Activated CD8-positive, alpha-beta memory T cell treated with anti-CD3 and anti-CD28 coated beads for 24 hours (primary cell): ENCODE results near the gene MYO18B.

Experiments
- DNase-seq: peaks from one replicate; pipeline ENCODE4 v3.0.0-alpha.2; 2020

Gene MYO18B

DNA sequence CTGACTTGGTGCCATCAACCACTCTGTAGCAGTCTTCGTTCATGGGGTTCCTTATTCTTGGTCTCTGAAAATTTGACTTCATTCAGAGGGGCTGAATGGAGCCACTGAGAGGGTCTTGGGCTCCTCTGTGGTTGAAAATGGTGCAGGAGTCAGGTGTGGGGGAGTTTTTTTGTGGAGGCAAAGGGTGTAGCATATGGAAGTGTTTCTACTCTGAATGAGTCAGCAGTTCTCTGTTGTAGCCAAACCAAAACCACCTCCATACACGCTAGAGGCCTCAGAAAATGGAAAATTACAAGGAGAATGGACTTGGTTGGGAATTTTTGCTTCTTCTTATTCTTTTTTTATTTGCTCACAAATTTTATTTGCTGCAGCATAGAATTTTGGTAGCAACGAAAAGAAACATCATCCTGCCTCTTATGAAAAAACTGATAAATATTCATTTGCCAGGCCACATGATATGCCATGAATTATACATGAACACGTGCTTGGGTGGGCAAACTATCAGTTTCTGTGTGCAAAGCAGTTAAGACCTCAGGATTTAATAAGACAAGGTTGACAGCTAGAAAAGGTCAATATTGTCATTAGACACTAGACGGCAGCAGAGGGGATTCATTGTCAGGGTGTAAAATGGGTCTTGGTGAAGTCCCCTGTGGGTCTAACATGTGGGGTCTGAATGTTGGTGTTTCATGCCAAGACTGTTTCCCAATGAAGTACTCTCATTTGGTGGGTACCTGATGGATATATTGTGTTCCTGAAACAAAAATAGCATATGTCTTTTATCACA lies 111.7 kb downstream of the MYO18B start:
- no peak for DNase-seq

DNA sequence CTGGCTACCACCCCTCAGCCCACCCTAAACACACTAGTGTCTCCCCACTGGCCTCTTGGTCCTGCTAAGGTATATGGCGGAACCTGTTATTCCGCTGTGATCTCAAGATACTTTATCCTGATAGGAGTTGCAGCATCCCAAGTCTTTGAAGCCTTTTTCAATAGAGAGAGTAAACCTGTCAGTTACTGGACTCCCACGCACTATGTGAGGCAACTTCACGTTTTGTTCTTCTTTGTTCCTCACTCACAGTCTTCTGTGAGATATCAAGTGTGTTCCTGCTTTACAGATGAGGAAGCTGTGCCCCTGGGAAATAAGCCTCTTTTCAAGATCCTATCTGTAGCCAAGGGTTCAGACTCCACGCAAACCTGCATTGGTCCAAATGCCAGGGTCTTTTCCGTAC lies 127.8 kb downstream of the MYO18B start:
- DNase-seq, result no peak

DNA sequence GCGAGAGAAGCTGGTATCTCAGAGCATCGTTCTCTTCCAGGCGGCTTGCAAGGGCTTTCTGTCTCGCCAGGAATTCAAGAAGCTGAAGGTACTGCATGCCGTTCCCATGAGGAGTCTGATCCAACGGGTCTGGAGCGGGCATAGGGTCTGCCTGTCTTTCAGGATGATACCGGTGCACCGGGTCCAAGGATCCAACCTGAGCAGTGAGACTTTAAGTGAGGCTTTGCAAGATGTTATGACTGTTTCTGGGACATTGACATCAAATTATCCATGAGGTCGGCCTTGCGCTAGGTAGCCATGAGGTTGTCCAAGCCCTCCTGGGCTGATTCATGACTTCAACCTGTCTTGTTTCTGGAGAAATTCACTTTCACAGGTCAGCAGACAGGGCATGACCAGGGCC lies 132.3 kb downstream of the MYO18B start:
- no peak for DNase-seq

DNA sequence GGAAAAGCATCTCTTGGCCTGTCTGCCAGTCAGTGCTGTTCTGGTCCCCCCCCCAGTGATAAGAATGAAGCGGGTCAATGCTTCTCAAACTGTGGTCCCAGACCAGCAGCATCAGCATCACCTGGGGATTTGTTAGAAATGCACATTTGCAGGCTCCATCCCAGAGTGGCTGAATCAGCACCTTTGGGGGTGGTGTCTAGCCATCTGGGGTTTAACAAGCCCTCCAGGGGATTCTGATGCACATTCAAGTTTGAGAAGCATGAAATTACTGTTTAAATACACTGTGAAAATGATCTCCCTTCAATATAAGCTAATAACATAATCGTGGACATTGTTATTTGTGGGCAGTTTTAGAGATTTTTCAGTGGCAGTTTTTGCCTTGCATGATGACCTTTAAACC lies 133.5 kb downstream of the MYO18B start:
- DNase-seq, result no peak

GRCh38 chr22:25876871-25877270 lies 134.9 kb downstream of the MYO18B start:
- DNase-seq, result no peak

GRCh38 chr22:25878933-25879332 lies 136.9 kb downstream of the MYO18B start:
- DNase-seq, result no peak

GRCh38 chr22:25880524-25880923 lies 138.5 kb downstream of the MYO18B start:
- no peak for DNase-seq

- no peak for DNase-seq
These were observed 139.3 kb downstream of the MYO18B start for GRCh38 chr22:25881210-25881755.

- DNase-seq, result no peak
These were observed 140.4 kb downstream of the MYO18B start for GRCh38 chr22:25882360-25882759.

DNA sequence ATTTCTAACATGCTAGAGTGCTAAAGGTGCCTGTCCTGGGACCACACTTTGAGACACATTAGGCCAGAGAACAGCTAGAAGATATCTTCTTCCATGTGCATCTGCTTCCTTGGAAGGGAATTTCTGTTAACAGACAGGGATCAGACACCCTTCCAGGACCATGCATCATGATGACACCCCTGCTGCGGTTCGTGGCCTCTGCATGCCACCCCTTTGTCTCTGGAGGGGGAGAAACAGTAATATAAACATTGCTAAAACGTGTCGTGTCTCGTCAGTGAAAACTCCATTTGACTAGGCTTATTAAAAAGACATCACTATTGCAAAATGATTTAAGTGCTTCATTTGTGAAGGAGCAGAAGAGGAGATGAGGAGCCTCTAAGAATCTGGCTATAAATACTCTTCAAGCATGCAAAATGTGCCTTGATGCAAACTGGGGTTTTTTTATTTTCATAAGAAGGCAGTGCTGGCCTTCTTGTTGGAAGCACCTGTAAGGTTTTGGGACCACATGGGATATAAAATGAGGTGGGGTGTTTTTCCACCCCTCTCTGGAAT lies 141.6 kb downstream of the MYO18B start:
- no peak for DNase-seq

- DNase-seq, result no peak
These were observed 142.1 kb downstream of the MYO18B start for GRCh38 chr22:25884121-25884520.

DNA sequence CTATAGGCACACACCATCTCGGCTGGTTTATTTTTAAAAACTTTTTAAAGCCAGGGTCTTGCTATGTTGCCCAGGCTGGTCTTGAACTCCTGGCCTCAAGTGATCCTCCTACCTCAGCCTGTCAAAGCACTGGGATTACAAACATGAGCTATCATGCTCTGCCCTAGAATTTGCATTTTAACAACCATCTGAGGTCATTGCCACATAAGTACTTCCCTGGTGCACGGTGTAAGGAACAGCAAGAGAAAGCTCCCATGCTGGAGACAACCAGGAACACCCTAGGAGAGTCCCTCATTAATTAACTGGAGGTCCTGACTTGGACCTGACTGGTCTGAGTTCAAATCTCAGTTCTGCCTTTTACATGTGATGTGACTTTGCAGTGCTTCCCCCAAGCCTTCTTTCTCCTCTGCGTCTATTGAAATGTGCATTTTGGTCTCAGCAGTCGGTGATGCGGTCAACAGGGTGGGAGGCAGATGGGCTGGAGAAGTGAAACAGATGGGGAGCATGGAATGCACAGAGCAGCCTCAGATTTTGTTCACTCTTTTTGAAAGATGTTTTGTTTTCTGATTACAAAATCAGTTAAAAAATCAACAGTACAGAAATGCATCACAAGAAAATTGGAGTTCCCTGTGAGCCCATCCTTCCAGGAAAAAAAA lies 146.5 kb downstream of the MYO18B start:
- no peak for DNase-seq

GRCh38 chr22:25890651-25891050 lies 148.7 kb downstream of the MYO18B start:
- no peak for DNase-seq

DNA sequence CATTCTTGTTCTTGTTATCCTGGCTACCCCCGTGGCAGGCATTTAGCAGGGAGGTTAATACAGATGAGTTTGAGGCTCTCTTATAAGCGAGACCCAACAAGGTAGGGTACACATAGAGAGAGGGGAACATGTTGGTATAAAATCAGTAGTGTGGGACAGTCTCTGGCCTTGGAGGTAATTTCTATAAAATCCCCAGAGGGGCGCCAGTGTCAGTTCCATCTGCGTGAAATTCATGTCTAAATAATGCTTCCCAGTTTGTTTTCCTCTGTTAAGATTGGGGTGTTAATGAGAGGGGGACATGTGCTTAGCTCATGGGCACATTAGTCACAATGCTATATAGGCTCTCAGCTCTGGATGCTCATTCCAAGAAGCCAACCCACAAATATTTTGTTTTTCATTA lies 150.7 kb downstream of the MYO18B start:
- no peak for DNase-seq

- no peak for DNase-seq
These were observed 153.7 kb downstream of the MYO18B start for GRCh38 chr22:25895678-25896077.

DNA sequence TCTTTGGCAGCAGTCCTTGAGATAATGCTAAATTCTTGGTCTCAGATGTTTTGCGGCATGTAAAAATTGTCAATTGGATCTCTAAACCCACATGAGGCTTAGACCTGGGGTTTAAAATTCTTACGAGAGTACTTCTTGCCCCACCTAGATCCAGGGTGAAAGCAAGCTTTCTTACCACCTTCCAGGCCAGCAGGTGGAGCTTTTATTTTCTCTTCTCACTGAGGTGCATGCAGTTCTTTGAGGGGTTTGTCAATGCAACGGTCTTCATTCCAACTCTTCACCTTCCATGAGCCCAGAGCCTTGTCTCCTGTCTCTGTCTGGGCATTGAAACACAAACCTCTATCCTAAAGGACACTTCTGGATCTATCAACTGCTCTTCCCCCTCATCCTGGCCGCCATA lies 154.1 kb downstream of the MYO18B start:
- DNase-seq, result no peak

- DNase-seq, result no peak
These were observed 154.6 kb downstream of the MYO18B start for GRCh38 chr22:25896592-25896991.

DNA sequence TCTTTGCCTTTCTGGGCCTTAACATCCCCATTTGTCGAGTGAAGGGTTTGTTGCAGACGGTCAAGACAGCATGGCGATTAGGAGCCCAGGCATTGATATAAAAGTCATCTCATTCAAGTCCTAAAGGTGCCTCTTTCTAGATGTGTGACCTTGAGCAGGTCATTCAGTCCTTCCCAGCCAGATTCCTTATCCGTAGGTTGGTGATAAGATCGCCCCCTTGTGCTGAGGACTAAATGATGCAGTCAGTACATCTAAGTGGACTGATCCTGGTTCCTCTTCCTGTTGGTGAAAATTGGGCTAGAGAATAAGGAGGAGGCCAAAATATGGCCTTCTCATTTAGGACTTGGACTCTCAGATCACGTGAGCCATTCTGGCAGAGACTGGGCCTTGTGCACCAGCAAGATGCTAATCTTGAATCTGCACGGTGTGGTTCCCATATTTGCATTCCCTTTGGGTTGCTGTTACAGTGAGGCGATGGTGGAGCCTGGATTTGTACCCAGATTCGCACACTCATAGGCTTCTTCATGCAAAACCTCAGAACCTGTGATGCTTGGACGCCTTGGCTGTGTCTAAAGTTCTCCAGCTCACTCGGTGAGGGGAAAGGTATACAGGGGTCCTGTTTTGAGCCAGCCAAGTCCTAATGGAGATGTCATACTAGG lies 156.8 kb downstream of the MYO18B start:
- no peak for DNase-seq

GRCh38 chr22:25899566-25899965 lies 157.6 kb downstream of the MYO18B start:
- DNase-seq, result no peak

GRCh38 chr22:25900390-25900789 lies 158.4 kb downstream of the MYO18B start:
- DNase-seq, result no peak

GRCh38 chr22:25900880-25901279 lies 158.9 kb downstream of the MYO18B start:
- no peak for DNase-seq

GRCh38 chr22:25902402-25902801 lies 160.4 kb downstream of the MYO18B start:
- DNase-seq, result no peak

- no peak for DNase-seq
These were observed 161.3 kb downstream of the MYO18B start for GRCh38 chr22:25903294-25903693.

GRCh38 chr22:25908212-25908611 lies 166.2 kb downstream of the MYO18B start:
- DNase-seq, result no peak
